PC-9 (cell line): ENCODE data around the gene CACNA1A. TPM values are rescaled to one million over a fixed set of nuclear protein-coding genes. Genes with fewer than 3 reads are reported as not detected.

Source experiments
- BruUV-seq: library from RNA; stranded (reverse); fragments of 400-500 nt; replicated peaks from 2 replicates; lab custom pipeline; 2021; lab: Mats Ljungman, UMichigan
- CTCF ChIA-PET: fragments of 300-600 bp; sonication (Branson Sonifier 250); formaldehyde crosslinking; loops from one replicate; lab custom pipeline; 2022; ENCODE audit warnings: antibody characterized with exemption; lab: Charles Lee
- POLR2A ChIA-PET: fragments of 300-600 bp; sonication (Branson Sonifier 250); formaldehyde crosslinking; loops from one replicate; lab custom pipeline; 2022; ENCODE audit warnings: antibody characterized with exemption; ENCODE audit not compliant: unreplicated experiment; lab: Charles Lee
- DNase-seq, 2 experiments: peaks; one replicate each; pipeline versions ENCODE4 v3.0.0 to v3.0.0-alpha.2; 2015 to 2022; ENCODE audit warnings: mixed read lengths in 1 of 2
- H2AFZ ChIP-seq: fragments of 200-600 bp; sonication (generic); 2 replicates; pipeline ENCODE4 v1.8.1; 2017; ENCODE audit warnings: antibody characterized with exemption
- H3F3A ChIP-seq: fragments of 200-600 bp; sonication (generic); 2 replicates; pipeline ENCODE4 v1.8.1; 2017; ENCODE audit warnings: antibody characterized with exemption, mild to moderate bottlenecking, low read depth; ENCODE audit not compliant: insufficient read depth
- H3K27ac ChIP-seq: fragments of 200-600 bp; sonication (generic); 2 replicates; pipeline ENCODE4 v1.6.1; 2016; ENCODE audit warnings: mixed run types
- H3K27me3 ChIP-seq: fragments of 200-600 bp; sonication (generic); 2 replicates; pipeline ENCODE4 v1.6.1; 2016; ENCODE audit warnings: low read depth, mixed run types; ENCODE audit not compliant: insufficient read depth
- H3K36me3 ChIP-seq: fragments of 200-600 bp; sonication (generic); 2 replicates; pipeline ENCODE4 v1.6.1; 2016; ENCODE audit warnings: low read depth, mixed run types
- H3K4me1 ChIP-seq: fragments of 200-600 bp; sonication (generic); replicated peaks from 2 replicates; pipeline ENCODE4 v1.6.1; 2016; ENCODE audit warnings: mixed run types; ENCODE audit not compliant: insufficient read depth
- H3K4me2 ChIP-seq: fragments of 200-600 bp; sonication (generic); 2 replicates; pipeline ENCODE4 v1.6.1; 2017; ENCODE audit warnings: mixed run types
- H3K4me3 ChIP-seq: fragments of 200-600 bp; sonication (generic); 2 replicates; pipeline ENCODE4 v1.6.1; 2016; ENCODE audit warnings: mixed run types
- H3K79me2 ChIP-seq: fragments of 200-600 bp; sonication (generic); 2 replicates; pipeline ENCODE4 v1.6.1; 2017; ENCODE audit warnings: low read depth, mixed run types
- H3K9me2 ChIP-seq: fragments of 200-600 bp; sonication (generic); 2 replicates; pipeline ENCODE4 v1.8.1; 2017; ENCODE audit warnings: mild to moderate bottlenecking; ENCODE audit not compliant: insufficient read depth
- H3K9me3 ChIP-seq: fragments of 200-600 bp; sonication (generic); 2 replicates; pipeline ENCODE4 v1.8.1; 2016; ENCODE audit warnings: low read depth; ENCODE audit not compliant: insufficient read depth
- H4K20me1 ChIP-seq: fragments of 200-600 bp; sonication (generic); 2 replicates; pipeline ENCODE4 v1.8.1; 2017; ENCODE audit not compliant: insufficient read depth
- CTCF ChIP-seq: fragments of 200-600 bp; sonication (generic); conservative IDR thresholded peaks from 2 replicates; pipeline ENCODE4 v1.6.1; 2017; ENCODE audit warnings: mixed run types, antibody characterized with exemption, mild to moderate bottlenecking, moderate library complexity
- EZH2 ChIP-seq: fragments of 200-600 bp; sonication (generic); IDR thresholded peaks from 2 replicates; pipeline ENCODE4 v1.8.0; 2017; ENCODE audit warnings: antibody characterized with exemption, low read depth
- intact Hi-C: fragments of 100-400 bp; cut with micrococcal nuclease; formaldehyde crosslinking; loops from one replicate; pipeline ENCODE4 v1.10.0; 2022; ENCODE audit not compliant: unreplicated experiment
- total RNA-seq: library from RNA; stranded (reverse); gene quantifications from 2 replicates; pipeline ENCODE4 v1.2.3, GENCODE V29; 2021

The CACNA1A gene
- total RNA-seq, 1 experiment from 2014 or later: 0.35 TPM

GRCh38 chr19:13173139-13173737, 333.0 kb downstream of the CACNA1A start:
- H2AFZ ChIP-seq: no peak overlapping the region

GRCh38 chr19:13172346-13173138, 333.7 kb downstream of the CACNA1A start:
- peak; percentile 95 to 97 for DNase-seq
- no peaks in the 10 kb centered on the region for H3K9me3 ChIP-seq
- H3K27ac ChIP-seq: peak overlapping the region; percentile 99
- H3K4me1 ChIP-seq: peaks cover 62% of the 10 kb centered on the region
- no peak for TF ChIP-seq CTCF
- TF ChIP-seq EZH2: no peak
- intact Hi-C loops: loop anchor here (1.0 to 5.0 kb wide), 2 partner anchors 10 to 680 kb away; no protein-coding TSS in a partner anchor
- no peak overlapping the region for H2AFZ ChIP-seq
- peak overlapping the region; percentile 69 for H3K4me2 ChIP-seq
- H3K79me2 ChIP-seq: peaks cover 32% of the 10 kb centered on the region
- ChIA-PET POLR2A (no interaction called here), CTCF (no interaction called here)
- no peaks in the 10 kb centered on the region for H3K9me2 ChIP-seq
- no peaks in the 10 kb centered on the region for H4K20me1 ChIP-seq
- no peaks in the 10 kb centered on the region for H3K27me3 ChIP-seq
- H3K36me3 ChIP-seq: no peaks in the 10 kb centered on the region
- no peak overlapping the region; the same call in 1 of the 2 replicates for H3K4me3 ChIP-seq
- peaks cover 56% of the 10 kb centered on the region for H3F3A ChIP-seq
- BruUV-seq: no TSS peak

More at GRCh38 chr19:13173139-13173737, 333.0 kb downstream of the CACNA1A start:
- Histone ChIP-seq H4K20me1 (no peaks in the 10 kb centered on the region), H3K9me2 (no peaks in the 10 kb centered on the region), H3K79me2 (peaks cover 29% of the 10 kb centered on the region), H3K4me3 (no peak overlapping the region), H3K36me3 (no peaks in the 10 kb centered on the region), H3K27me3 (no peaks in the 10 kb centered on the region), H3K27ac (peak overlapping the region; percentile 99), H3K4me1 (peaks cover 57% of the 10 kb centered on the region), H3K9me3 (no peaks in the 10 kb centered on the region), H3F3A (peaks cover 51% of the 10 kb centered on the region), H3K4me2 (peak overlapping the region; percentile 69; the same call in 1 of the 2 replicates)
- TF ChIP-seq EZH2 (no peak), CTCF (no peak)
- intact Hi-C loops: loop anchor here (5.0 kb wide), 1 partner anchor 679 kb away; no protein-coding TSS in a partner anchor
- ChIA-PET CTCF (no interaction called here), POLR2A (interaction anchor here (0.7 kb wide), 1 partner anchor 16 kb away, joined by 7 read pairs; no protein-coding TSS in a partner anchor)
- no TSS peak for BruUV-seq
- no peak for DNase-seq

GRCh38 chr19:13171146-13171545, 335.1 kb downstream of the CACNA1A start:
- intact Hi-C loops: loop anchor here (5.0 kb wide), 1 partner anchor 681 kb away; no protein-coding TSS in a partner anchor
- H3K4me1 ChIP-seq: peaks cover 74% of the 10 kb centered on the region
- H3F3A ChIP-seq: peaks cover 68% of the 10 kb centered on the region
- no peak overlapping the region for H3K4me3 ChIP-seq
- H3K4me2 ChIP-seq: peak overlapping the region; percentile 69
- no peak for DNase-seq
- no peak overlapping the region for H2AFZ ChIP-seq
- peak overlapping the region; percentile 99 for H3K27ac ChIP-seq
- H3K9me2 ChIP-seq: no peaks in the 10 kb centered on the region
- CTCF ChIA-PET: interaction anchor here (0.7 kb wide), 1 partner anchor 55 kb away, joined by 4 read pairs; no protein-coding TSS in a partner anchor
- no peaks in the 10 kb centered on the region for H3K9me3 ChIP-seq
- H3K36me3 ChIP-seq: no peaks in the 10 kb centered on the region
- peaks cover 38% of the 10 kb centered on the region for H3K79me2 ChIP-seq
- H3K27me3 ChIP-seq: no peaks in the 10 kb centered on the region
- no peaks in the 10 kb centered on the region for H4K20me1 ChIP-seq
- no peak for TF ChIP-seq EZH2
- no peak for TF ChIP-seq CTCF
- BruUV-seq: no TSS peak
- POLR2A ChIA-PET: interaction anchor here (0.6 to 0.7 kb wide), 4 partner anchors 15 to 365 kb away, joined by 3 to 10 read pairs (median 4); partner anchors contain the start of genes IER2, RNASEH2A and STX10
